Suprapubic skin (tissue), 3 donors: Measurements from ENCODE around the gene SERTAD1.

Experiments used
- CTCF ChIP-seq, 2 donors: fragments of 200-600 bp in 1 of 2; fragments of 450-650 bp in 1 of 2; sonication (generic) in 1 of 2; IDR thresholded peaks; one replicate each; pipeline ENCODE4 v1.5.1; 2016 to 2019; ENCODE audit warnings: antibody characterized with exemption in 2 of 2, mild to moderate bottlenecking in 1 of 2, moderate library complexity in 1 of 2
- EP300 ChIP-seq: sonication (generic); formaldehyde crosslinking; IDR thresholded peaks from one replicate; pipeline ENCODE4 v1.6.1; 2017; ENCODE audit warnings: antibody characterized with exemption
- POLR2A ChIP-seq, 2 donors: fragments of 450-650 bp; IDR thresholded peaks; one replicate each; pipeline ENCODE4 v1.6.1; 2017; ENCODE audit warnings: antibody characterized with exemption in 2 of 2, mild to moderate bottlenecking in 2 of 2, moderate library complexity in 2 of 2

GRCh38 chr19:40417643-40417981, 8.2 kb downstream of the SERTAD1 start:
- no peak for TF ChIP-seq CTCF (IDR thresholded peaks at IDR 0.05)
- TF ChIP-seq POLR2A (IDR thresholded peaks at IDR 0.05), result no peak
- no peak for TF ChIP-seq EP300
